BJ (cell line): ENCODE measurements around the gene CCR7. TPM values are rescaled to one million over a fixed set of nuclear protein-coding genes. Genes with fewer than 3 reads are reported as not detected.

Experiments
- CTCF ChIA-PET: fragments of 350-600 bp; formaldehyde crosslinking; extraction: SDS; loops from one replicate; lab custom pipeline; 2021; ENCODE audit warnings: antibody characterized with exemption, inconsistent platforms; lab: Yijun Ruan, JAX
- POLR2A ChIA-PET: fragments of 300-600 bp; sonication (Branson Sonifier 250); formaldehyde crosslinking; extraction: SDS; loops from one replicate; lab custom pipeline; 2021; ENCODE audit warnings: antibody characterized with exemption; lab: Charles Lee
- DNase-seq: peaks from one replicate; pipeline ENCODE4 v3.0.0-alpha.2; 2011; ENCODE audit warnings: low read depth
- H3K27me3 ChIP-seq: 2 replicates; pipeline ENCODE4 v1.6.0; 2011; ENCODE audit warnings: low read length; ENCODE audit not compliant: control insufficient read depth, insufficient read depth
- H3K36me3 ChIP-seq: 2 replicates; pipeline ENCODE4 v1.5.1; 2011; ENCODE audit warnings: low read length; ENCODE audit not compliant: control insufficient read depth, insufficient read depth
- H3K4me3 ChIP-seq: 2 replicates; pipeline ENCODE4 v1.5.1; 2011; ENCODE audit warnings: low read depth, mild to moderate bottlenecking, control low read depth, low read length
- CTCF ChIP-seq: IDR thresholded peaks from 2 replicates; pipeline ENCODE4 v1.5.1; 2011; ENCODE audit warnings: low read depth, mild to moderate bottlenecking, control low read depth, inconsistent platforms, low read length, moderate library complexity; ENCODE audit not compliant: insufficient read depth
- polyA plus RNA-seq: library from polyadenylated mRNA; depleted of rRNA; stranded (reverse); fragments of >200 nt; gene quantifications from 2 replicates; pipeline ENCODE4 v1.2.3, GENCODE V29; 2011

CCR7 gene
- polyA plus RNA-seq, 1 experiment = 0.45 TPM

- no peak for DNase-seq
- no peak for TF ChIP-seq CTCF
- peaks cover 2% of the 10 kb centered on the region; the same call in 1 of the 2 replicates for H3K27me3 ChIP-seq
- ChIA-PET CTCF (interaction anchor here (0.8 to 19.2 kb wide), 16 partner anchors 9 to 254 kb away, joined by 3 to 382 read pairs (median 8); partner anchors contain the start of genes IGFBP4 and TOP2A), POLR2A (interaction anchor here (0.5 to 0.7 kb wide), 2 partner anchors 25 to 69 kb away, joined by 3 to 5 read pairs; no protein-coding TSS in a partner anchor)
- no peaks in the 10 kb centered on the region for H3K36me3 ChIP-seq
- H3K4me3 ChIP-seq = no peak overlapping the region
These were observed 6.9 kb downstream of the CCR7 start for GRCh38 chr17:40558300-40558889.

GRCh38 chr17:40557531-40558299 lies 7.6 kb downstream of the CCR7 start:
- ChIA-PET POLR2A (interaction anchor here (0.5 to 0.7 kb wide), 3 partner anchors 24 to 140 kb away, joined by 3 to 5 read pairs (median 3); partner anchors contain the start of gene TOP2A), CTCF (interaction anchor here (0.8 to 19.2 kb wide), 9 partner anchors 8 to 198 kb away, joined by 3 to 382 read pairs (median 12); partner anchors contain the start of genes IGFBP4 and TOP2A)
- no peak for DNase-seq
- no peak for TF ChIP-seq CTCF
- Histone ChIP-seq H3K27me3 (no peaks in the 10 kb centered on the region; the same call in 1 of the 2 replicates), H3K36me3 (no peaks in the 10 kb centered on the region), H3K4me3 (no peak overlapping the region)

- TF ChIP-seq CTCF = no peak
- CTCF ChIA-PET = interaction anchor here (0.5 to 19.2 kb wide), 12 partner anchors 20 to 250 kb away, joined by 3 to 382 read pairs (median 4); partner anchors contain the start of gene IGFBP4
- DNase-seq = no peak
These were observed 8.3 kb downstream of the CCR7 start for GRCh38 chr17:40556884-40557414.

GRCh38 chr17:40556198-40556661 lies 9.0 kb downstream of the CCR7 start:
- ChIA-PET CTCF (interaction anchor here (0.5 to 19.2 kb wide), 11 partner anchors 20 to 250 kb away, joined by 3 to 382 read pairs (median 4); partner anchors contain the start of gene IGFBP4), POLR2A (interaction anchor here (0.6 to 0.8 kb wide), 2 partner anchors 14 to 70 kb away, joined by 3 to 4 read pairs; no protein-coding TSS in a partner anchor)
- H3K27me3 ChIP-seq = no peaks in the 10 kb centered on the region
- DNase-seq = no peak
- no peak overlapping the region for H3K4me3 ChIP-seq
- no peaks in the 10 kb centered on the region for H3K36me3 ChIP-seq
- no peak for TF ChIP-seq CTCF

More at GRCh38 chr17:40556884-40557414, 8.3 kb downstream of the CCR7 start:
- Histone ChIP-seq H3K27me3 (no peaks in the 10 kb centered on the region), H3K4me3 (no peak overlapping the region), H3K36me3 (no peaks in the 10 kb centered on the region)
- POLR2A ChIA-PET = interaction anchor here (0.6 to 0.8 kb wide), 3 partner anchors 15 to 140 kb away, joined by 3 to 4 read pairs (median 3); partner anchors contain the start of gene TOP2A
